Thyroid gland (tissue), 4 donors: ENCODE data around the gene GOLGA3.
"Not testable (repeated sequence)": the region's sequence is repeated elsewhere in the genome, so short reads cannot be mapped to it uniquely, and the experiment has no call there.

Source experiments
- POLR2A ChIP-seq, 2 donors: fragments of 450-650 bp; IDR thresholded peaks; one replicate each; pipeline ENCODE4 v1.6.1; 2017; ENCODE audit warnings: antibody characterized with exemption in 2 of 2, mild to moderate bottlenecking in 2 of 2, moderate library complexity in 1 of 2
- TF ChIP-seq, protein P1 (sequence below), 6 experiments: fragments of 200-600 bp in 3 of 6; fragments of 450-650 bp in 3 of 6; sonication (generic) in 3 of 6; IDR thresholded peaks; one replicate each; pipeline ENCODE4 v1.5.1; 2016 to 2019; ENCODE audit warnings: antibody characterized with exemption in 6 of 6, mild to moderate bottlenecking in 2 of 6, inconsistent platforms in 1 of 6, moderate library complexity in 1 of 6

DNA sequence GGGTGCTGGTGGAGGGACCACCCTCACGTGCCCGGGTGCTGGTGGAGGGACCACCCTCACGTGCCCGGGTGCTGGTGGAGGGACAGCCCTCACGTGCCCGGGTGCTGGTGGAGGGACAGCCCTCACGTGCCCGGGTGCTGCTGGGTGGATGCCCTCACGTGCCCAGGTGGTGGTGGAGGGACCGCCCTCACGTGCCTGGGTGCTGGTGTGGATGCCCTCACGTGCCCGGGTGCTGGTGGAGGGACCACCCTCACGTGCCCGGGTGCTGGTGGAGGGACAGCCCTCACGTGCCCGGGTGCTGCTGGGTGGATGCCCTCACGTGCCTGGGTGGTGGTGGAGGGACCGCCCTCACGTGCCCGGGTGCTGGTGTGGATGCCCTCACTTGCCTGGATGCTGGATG, 28.4 kb upstream of the GOLGA3 start:
- not testable (repeated sequence) for TF ChIP-seq POLR2A (IDR thresholded peaks at IDR 0.05)
- TF ChIP-seq, protein P1, sequence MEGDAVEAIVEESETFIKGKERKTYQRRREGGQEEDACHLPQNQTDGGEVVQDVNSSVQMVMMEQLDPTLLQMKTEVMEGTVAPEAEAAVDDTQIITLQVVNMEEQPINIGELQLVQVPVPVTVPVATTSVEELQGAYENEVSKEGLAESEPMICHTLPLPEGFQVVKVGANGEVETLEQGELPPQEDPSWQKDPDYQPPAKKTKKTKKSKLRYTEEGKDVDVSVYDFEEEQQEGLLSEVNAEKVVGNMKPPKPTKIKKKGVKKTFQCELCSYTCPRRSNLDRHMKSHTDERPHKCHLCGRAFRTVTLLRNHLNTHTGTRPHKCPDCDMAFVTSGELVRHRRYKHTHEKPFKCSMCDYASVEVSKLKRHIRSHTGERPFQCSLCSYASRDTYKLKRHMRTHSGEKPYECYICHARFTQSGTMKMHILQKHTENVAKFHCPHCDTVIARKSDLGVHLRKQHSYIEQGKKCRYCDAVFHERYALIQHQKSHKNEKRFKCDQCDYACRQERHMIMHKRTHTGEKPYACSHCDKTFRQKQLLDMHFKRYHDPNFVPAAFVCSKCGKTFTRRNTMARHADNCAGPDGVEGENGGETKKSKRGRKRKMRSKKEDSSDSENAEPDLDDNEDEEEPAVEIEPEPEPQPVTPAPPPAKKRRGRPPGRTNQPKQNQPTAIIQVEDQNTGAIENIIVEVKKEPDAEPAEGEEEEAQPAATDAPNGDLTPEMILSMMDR (IDR thresholded peaks at IDR 0.05): not testable (repeated sequence)
